ENCODE data around the gene FECH.
"Not testable (repeated sequence)": the region's sequence is repeated elsewhere in the genome, so short reads cannot be mapped to it uniquely, and the experiment has no call there.

FECH gene

GRCh38 chr18:57586251-57587049, at the start of gene FECH:
TSS of gene FECH (minus strand) at chr18:57586702. CDS start at chr18:57586620, 82 bp downstream.
- peak; percentile 21 for DNase-seq

- DNase-seq: no peak
Measured at GRCh38 chr18:57635003-57635822, 48.7 kb upstream of the FECH start.

- no peak for DNase-seq
Measured at GRCh38 chr18:57631697-57632096, 45.2 kb upstream of the FECH start.

GRCh38 chr18:57630754-57631595, 44.5 kb upstream of the FECH start:
- no peak for DNase-seq

GRCh38 chr18:57630002-57630753, 43.7 kb upstream of the FECH start:
- peak; percentile 53 for DNase-seq

GRCh38 chr18:57629422-57629821, 42.9 kb upstream of the FECH start:
- DNase-seq: no peak

GRCh38 chr18:57627488-57627887, 41.0 kb upstream of the FECH start:
- DNase-seq: no peak

GRCh38 chr18:57624988-57625387, 38.5 kb upstream of the FECH start:
- DNase-seq: no peak

GRCh38 chr18:57621246-57621604, 34.7 kb upstream of the FECH start:
- DNase-seq: no peak

GRCh38 chr18:57619876-57620275, 33.4 kb upstream of the FECH start:
- DNase-seq: no peak

GRCh38 chr18:57618910-57619309, 32.4 kb upstream of the FECH start:
- DNase-seq: no peak

- no peak for DNase-seq
Measured at GRCh38 chr18:57603871-57604270, 17.4 kb upstream of the FECH start.

- no peak for DNase-seq
Measured at GRCh38 chr18:57595347-57595746, 8.8 kb upstream of the FECH start.

- DNase-seq: not testable (repeated sequence)
Measured at GRCh38 chr18:57592716-57593115, 6.2 kb upstream of the FECH start.

GRCh38 chr18:57589161-57589560, 2.7 kb upstream of the FECH start:
- DNase-seq: no peak

- DNase-seq: no peak
Measured at GRCh38 chr18:57587098-57587661, 678 bp upstream of the FECH start.

- no peak for DNase-seq
Measured at GRCh38 chr18:57585855-57586250, 649 bp downstream of the FECH start.

GRCh38 chr18:57585421-57585820, 1.1 kb downstream of the FECH start:
- DNase-seq: no peak

GRCh38 chr18:57584444-57584843, 2.1 kb downstream of the FECH start:
- DNase-seq: no peak

- no peak for DNase-seq
Measured at GRCh38 chr18:57583297-57583835, 3.1 kb downstream of the FECH start.

GRCh38 chr18:57581301-57581934, 5.1 kb downstream of the FECH start:
- no peak for DNase-seq

Measured in 8988T (cell line).